Stimulated activated CD4-positive, alpha-beta T cell treated with anti-CD3 and anti-CD28 coated beads, Interleukin-15, amount 100 ng/mL, for 24 hours (primary cell): ENCODE data around the gene PTTG1IP.
A peak's percentile ranks its signal among the peaks of the same experiment; 100 is the strongest.

Experiments used
- DNase-seq: peaks from one replicate; pipeline ENCODE4 v3.0.0-alpha.2; 2020

PTTG1IP gene

DNA sequence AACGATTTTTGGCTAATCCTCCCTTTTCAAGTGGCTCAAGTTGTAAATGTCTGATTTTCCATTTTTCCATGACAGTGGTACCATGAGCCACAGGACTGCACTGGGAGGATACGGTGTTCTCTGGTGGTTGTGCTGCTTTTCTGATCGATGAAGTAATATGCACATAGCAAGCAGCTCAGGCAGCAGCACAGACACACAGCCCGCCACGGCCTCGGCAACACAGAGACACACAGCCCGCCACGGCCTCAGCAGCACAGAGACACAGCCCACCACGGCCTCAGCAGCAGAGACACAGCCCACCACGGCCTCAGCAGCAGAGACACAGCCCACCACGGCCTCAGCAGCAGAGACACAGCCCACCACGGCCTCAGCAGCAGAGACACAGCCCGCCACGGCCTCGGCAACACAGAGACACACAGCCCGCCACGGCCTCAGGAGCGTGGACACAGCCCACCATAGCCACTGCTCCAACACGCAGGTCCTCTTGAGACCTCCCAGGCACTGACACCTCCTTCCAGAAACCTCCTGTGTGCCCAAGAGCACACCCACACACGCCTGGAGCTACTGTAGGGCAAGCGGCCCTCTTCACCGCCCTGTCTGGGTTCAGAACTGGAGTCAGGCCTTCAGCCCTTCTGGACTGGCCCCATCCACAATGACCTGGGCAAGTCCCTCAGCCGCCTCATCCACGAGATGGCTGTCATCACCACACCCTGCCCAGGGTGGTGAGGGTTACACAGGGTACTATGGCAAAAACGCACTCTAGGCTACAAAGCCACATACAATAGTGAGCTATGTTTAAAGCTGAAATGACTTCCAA lies 10.4 kb downstream of the PTTG1IP start:
- no peak for DNase-seq

DNA sequence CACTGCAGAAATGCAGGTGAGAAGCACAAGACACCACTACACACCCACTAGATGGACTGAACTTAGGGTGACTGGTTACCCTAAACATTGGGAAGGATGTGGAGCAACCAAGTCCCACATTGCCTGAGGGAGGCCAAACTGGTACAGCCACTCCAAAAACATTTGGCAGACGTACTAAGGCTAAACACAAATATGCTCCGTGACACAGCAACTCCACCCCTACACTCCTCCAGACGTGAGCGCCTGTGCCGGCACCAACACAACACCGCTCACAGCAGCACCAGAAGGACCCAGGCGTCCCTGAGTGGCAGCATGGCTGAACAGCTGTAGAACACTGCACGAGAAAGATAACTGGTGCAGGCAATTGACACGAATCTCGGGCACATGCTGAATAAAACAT lies 14.7 kb downstream of the PTTG1IP start:
- DNase-seq, result no peak

DNA sequence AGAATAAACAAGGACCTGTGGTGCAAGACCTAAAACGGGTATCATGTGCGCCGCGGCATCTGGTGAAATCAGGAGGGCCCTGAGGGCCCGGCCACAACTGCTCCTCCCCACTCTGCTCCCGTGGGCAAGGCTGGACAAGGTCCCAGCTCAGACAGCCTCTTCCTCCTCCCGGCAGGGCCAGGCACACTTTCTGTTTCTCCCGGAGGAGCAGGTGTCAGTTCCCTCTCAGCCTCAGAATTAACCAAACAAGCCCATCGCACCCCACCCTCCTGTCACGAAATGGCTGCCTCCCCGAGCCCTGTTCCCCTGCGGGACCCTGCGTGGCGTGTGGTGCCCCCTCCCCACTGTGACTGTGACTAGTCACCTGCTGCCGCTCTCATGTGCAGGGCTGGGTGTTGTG lies 15.2 kb downstream of the PTTG1IP start:
- no peak for DNase-seq

- no peak for DNase-seq
Observed at GRCh38 chr21:44857127-44857892, 16.2 kb downstream of the PTTG1IP start.

- no peak for DNase-seq
Observed at GRCh38 chr21:44856131-44856530, 17.4 kb downstream of the PTTG1IP start.

GRCh38 chr21:44855572-44855971 lies 17.9 kb downstream of the PTTG1IP start:
- no peak for DNase-seq

- DNase-seq, result no peak
Observed at GRCh38 chr21:44854664-44855446, 18.6 kb downstream of the PTTG1IP start.

GRCh38 chr21:44854391-44854663 lies 19.2 kb downstream of the PTTG1IP start:
- no peak for DNase-seq

DNA sequence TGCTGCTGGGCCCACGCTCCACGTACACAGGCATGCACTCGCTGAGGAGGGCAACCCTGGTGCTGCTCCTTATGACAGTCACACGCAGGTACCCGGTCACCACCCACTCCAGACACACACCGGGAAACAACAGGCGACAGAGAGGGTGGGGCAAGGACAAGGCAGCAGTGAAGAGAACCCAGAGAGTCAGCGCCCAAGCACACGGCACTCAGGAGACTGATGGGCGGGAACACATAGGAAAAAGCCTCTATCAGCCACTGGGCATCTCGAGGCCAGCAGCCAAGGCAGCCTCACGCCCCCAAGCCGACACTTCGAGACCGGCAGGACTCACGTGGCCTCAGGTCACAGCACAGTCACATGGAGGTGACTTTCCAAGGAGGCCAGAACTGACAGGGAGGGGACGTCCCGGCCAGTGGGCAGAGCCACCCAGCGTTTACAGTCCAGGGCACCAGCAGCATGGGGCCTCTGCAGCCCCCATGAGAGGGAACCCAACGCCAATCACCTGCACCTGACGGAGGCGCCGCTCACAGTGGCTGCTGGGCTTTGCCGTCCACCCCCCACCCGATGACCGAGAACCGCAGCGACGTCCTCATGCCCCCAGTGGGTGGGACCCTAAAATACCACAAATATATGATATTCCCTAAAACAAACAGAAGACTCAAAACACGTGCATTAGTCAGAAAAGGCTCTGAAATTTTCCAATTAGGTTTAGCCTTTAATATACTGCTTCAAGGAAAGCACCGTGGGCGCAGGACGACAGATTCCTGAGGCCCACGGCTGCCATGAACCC lies 19.7 kb downstream of the PTTG1IP start:
- no peak for DNase-seq

DNA sequence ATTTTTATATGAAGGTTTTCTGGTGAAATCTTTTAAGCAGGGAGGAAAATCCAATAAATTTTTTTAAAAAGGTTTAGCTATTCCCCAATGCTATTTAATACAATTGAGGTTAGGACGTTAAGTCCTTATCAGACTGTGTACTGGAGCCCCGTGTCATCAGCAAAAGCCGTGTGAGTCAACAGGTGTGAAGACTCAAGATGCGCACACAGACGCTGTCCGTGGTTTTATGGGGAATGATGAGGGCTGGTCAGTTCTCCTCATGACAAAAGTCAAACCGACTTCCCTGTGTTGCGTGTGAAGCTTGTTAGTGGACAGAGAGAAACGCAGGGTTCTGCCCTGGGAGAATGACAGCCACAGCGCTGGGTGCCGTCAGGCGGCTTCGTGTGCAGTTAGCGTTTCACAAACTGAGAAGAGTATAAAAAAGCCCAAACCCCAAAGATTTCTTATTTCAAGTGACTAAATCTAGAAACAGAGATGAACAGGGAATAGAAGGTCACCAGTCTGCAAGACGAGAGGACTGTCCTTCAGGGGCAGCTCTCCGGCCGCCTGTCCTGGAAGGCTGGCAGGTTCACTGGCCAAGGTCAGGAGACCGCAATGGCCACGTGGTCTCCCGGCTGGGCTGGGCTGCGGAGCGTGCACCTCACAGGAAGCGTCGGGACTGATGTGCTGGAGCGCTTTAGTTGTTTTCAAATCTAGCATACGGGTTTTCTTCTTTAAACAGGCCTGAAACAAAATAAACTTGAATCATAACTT lies 22.4 kb downstream of the PTTG1IP start:
- no peak for DNase-seq

- no peak for DNase-seq
Observed at GRCh38 chr21:44850208-44850800, 23.2 kb downstream of the PTTG1IP start.

GRCh38 chr21:44849616-44850130 lies 23.8 kb downstream of the PTTG1IP start:
- DNase-seq, result no peak

- DNase-seq, result no peak
Observed at GRCh38 chr21:44848821-44849521, 24.5 kb downstream of the PTTG1IP start.

DNA sequence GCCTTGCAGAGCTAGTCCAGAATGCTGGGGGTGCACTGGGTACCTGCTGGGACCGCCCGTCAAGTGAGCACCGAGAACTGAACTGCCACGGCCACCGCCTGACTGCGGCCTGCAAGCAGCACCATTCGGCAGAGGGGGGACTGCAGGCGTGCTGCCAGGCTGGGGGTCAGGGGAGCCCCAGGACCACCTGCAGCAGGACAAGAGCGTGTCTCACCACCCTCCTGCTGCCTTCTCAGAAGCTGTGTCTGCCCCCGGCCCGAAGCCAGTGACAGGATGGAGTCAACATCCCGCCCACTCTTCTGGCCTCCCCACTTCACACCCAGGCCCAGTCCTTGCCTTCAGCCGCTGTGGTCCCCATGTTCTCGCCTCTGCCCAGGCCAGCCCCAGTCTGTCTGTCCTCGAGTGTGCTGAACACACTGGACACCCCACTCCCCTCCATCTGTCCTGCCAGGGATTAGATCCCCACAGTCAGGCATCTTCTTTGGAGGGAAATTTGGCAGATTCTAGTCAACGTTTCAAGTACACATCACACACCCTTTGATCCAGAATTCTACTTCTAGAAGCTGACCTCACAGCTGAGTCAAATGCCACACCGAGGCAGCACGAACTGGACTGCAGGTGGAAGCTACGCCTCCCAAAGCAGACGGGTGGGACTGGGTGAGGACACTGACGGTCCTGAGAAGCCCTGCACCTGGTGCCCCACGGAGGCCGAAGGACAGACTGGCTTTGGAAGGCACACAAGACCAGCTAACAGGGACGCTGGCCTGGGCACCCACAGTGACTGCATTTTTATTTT lies 26.0 kb downstream of the PTTG1IP start:
- no peak for DNase-seq

- DNase-seq, result peak; percentile 66
Observed at GRCh38 chr21:44846485-44847260, 26.8 kb downstream of the PTTG1IP start.

DNA sequence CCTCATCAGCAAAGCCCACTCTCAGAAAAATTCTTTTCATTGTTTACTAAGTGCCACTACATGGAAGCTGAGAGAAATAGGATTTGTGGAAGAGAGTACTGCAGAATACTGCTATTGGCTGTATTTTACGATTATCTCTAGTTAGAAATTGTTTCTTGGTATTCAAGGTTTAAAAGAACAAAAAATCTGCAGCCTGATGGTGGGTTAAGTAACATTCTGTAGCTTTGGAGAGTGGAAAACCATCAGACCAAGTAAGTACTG lies 27.3 kb downstream of the PTTG1IP start:
- DNase-seq, result no peak

DNA sequence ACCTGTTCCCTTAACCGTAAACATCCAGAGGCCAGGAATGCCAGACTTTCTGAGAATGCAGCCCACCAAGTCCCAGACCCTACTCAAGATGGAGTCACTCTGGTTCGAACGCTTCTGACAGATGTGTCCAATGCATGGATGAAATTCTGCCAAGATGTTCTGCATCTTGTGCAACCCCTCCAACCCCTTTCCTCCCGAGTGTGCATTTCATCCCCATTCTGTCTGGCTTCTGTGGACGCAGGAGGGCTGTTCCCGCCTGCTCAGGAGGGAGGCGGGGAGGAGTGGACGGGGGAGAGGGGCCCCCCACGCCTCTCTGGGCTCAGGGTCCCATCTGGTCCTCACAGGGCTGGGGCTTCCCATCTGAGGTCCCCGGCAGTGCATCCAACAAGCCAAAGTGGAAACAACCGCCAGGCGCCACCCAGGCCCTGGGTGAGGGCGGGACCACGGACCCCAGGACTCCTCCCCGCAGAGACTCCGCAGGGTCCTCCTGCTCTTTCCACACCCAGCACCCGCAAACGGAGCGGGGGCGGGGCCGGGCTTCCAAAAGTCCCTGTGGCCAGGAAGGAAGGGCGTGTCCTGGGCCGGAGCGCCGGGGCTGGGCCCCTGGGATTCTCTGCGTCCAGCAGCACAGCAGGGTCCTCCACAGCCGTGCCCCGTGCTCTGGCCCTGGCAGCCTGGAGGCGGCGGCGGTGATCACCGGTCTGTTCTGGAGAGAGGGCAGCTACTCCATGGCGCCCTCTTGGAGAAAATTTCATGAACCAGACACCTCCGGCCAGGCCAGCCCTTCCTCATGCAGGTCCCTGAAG lies 27.9 kb downstream of the PTTG1IP start:
- DNase-seq, result peak; percentile 86

- DNase-seq, result no peak
Observed at GRCh38 chr21:44844256-44844655, 29.2 kb downstream of the PTTG1IP start.
